H1 (cell line): Measurements from ENCODE around the gene ARID1B. TPM values are rescaled to one million over a fixed set of nuclear protein-coding genes. Genes with fewer than 3 reads are reported as not detected.

ENCODE experiments used
- CTCF ChIA-PET: fragments of 300-600 bp; sonication (Branson Sonifier 250); formaldehyde crosslinking; loops from one replicate; lab custom pipeline; 2021; ENCODE audit not compliant: partially characterized antibody; lab: Charles Lee
- POLR2A ChIA-PET: fragments of 300-600 bp; sonication (Branson Sonifier 250); formaldehyde crosslinking; loops from one replicate; lab custom pipeline; 2021; ENCODE audit warnings: inconsistent platforms; ENCODE audit not compliant: partially characterized antibody; lab: Charles Lee
- DNase-seq, 2 experiments: peaks; one replicate each; pipeline versions ENCODE4 v3.0.0 to v3.0.0-alpha.2; 2010 to 2022; ENCODE audit warnings: low spot score in 2 of 2, low read depth in 1 of 2, mixed read lengths in 1 of 2
- FAIRE-seq: peaks from 2 replicates; lab custom pipeline; 2011; peaks lifted over from hg19 to GRCh38; lab: Jason Lieb, UNC
- H2AFZ ChIP-seq: 2 replicates; pipeline ENCODE4 v1.8.1; 2012; ENCODE audit warnings: low read length, inconsistent platforms
- H2AK5ac ChIP-seq: 2 replicates; pipeline ENCODE4 v1.6.1; 2013; ENCODE audit warnings: low read depth, low read length
- H2BK120ac ChIP-seq: replicated peaks from 2 replicates; pipeline ENCODE3; 2013; ENCODE audit warnings: low read depth, low read length, inconsistent platforms
- H2BK12ac ChIP-seq: 2 replicates; pipeline ENCODE4 v1.6.1; 2013; ENCODE audit warnings: low read depth, low read length
- H2BK15ac ChIP-seq: 2 replicates; pipeline ENCODE4 v1.6.1; 2013; ENCODE audit warnings: low read length
- H2BK20ac ChIP-seq: 2 replicates; pipeline ENCODE4 v1.6.1; 2013; ENCODE audit warnings: low read length
- H2BK5ac ChIP-seq: 2 replicates; pipeline ENCODE4 v1.6.1; 2013; ENCODE audit warnings: low read depth, low read length
- H3K14ac ChIP-seq: 2 replicates; pipeline ENCODE4 v1.6.1; 2013; ENCODE audit warnings: inconsistent platforms; ENCODE audit not compliant: insufficient read length
- H3K18ac ChIP-seq: 2 replicates; pipeline ENCODE4 v1.6.1; 2013; ENCODE audit warnings: low read length; ENCODE audit errors: extremely low read depth
- H3K23ac ChIP-seq: 2 replicates; pipeline ENCODE4 v1.6.1; 2013; ENCODE audit warnings: inconsistent platforms; ENCODE audit not compliant: insufficient read length
- H3K23me2 ChIP-seq: 2 replicates; pipeline ENCODE4 v1.6.1; 2013; ENCODE audit warnings: low read depth, low read length
- H3K27ac ChIP-seq: 2 replicates; pipeline ENCODE4 v1.6.1; 2011; ENCODE audit warnings: low read depth, low read length, inconsistent platforms
- H3K27me3 ChIP-seq, 4 experiments: replicated peaks in 1 of 4; 1 replicate in 1 of 4; 2 replicates in 3 of 4; pipeline versions ENCODE4 v1.6.1 to v1.8.1; 2011 to 2013; ENCODE audit warnings: low read length in 3 of 4, mild to moderate bottlenecking in 3 of 4, inconsistent platforms in 2 of 4, mixed read lengths in 2 of 4, moderate library complexity in 1 of 4; ENCODE audit not compliant: control insufficient read depth in 3 of 4, insufficient read depth in 3 of 4; ENCODE audit errors: extremely low read depth in 1 of 4
- H3K36me3 ChIP-seq, 4 experiments: 2 replicates each; pipeline versions ENCODE4 v1.6.1 to v1.8.1; 2011 to 2013; ENCODE audit warnings: mild to moderate bottlenecking in 4 of 4, low read length in 3 of 4, moderate library complexity in 2 of 4, control low read depth in 1 of 4, inconsistent platforms in 1 of 4; ENCODE audit not compliant: insufficient read depth in 4 of 4, control insufficient read depth in 2 of 4
- H3K4ac ChIP-seq: replicated peaks from 2 replicates; pipeline ENCODE3; 2013; ENCODE audit warnings: low read length, low read depth, mixed read lengths, inconsistent platforms; ENCODE audit not compliant: insufficient read length
- H3K4me1 ChIP-seq, 4 experiments: replicated peaks in 1 of 4; 1 replicate in 1 of 4; 2 replicates in 3 of 4; pipeline versions ENCODE4 v1.6.1 to v1.8.1; 2011 to 2013; ENCODE audit warnings: low read length in 3 of 4, inconsistent platforms in 2 of 4, mixed read lengths in 1 of 4; ENCODE audit not compliant: insufficient read depth in 4 of 4, control insufficient read depth in 3 of 4
- H3K4me2 ChIP-seq, 2 experiments: 2 replicates each; pipeline versions ENCODE4 v1.6.1 to v1.8.1; 2011 to 2013; ENCODE audit warnings: low read depth in 2 of 2, low read length in 2 of 2, control low read depth in 1 of 2, inconsistent platforms in 1 of 2, mild to moderate bottlenecking in 1 of 2; ENCODE audit not compliant: insufficient read depth in 1 of 2
- H3K4me3 ChIP-seq, 4 experiments: fragments of 200-600, 300-600 bp in 1 of 4; sonication (generic), shearing (Covaris generic), sonication (Bioruptor Twin) in 1 of 4; 2 replicates each; pipeline versions ENCODE4 v1.5.1 to v1.8.1; 2011 to 2016; ENCODE audit warnings: low read length in 4 of 4, low read depth in 3 of 4, control low read depth in 2 of 4, inconsistent platforms in 2 of 4, mild to moderate bottlenecking in 2 of 4, mixed read lengths in 1 of 4, moderate library complexity in 1 of 4; ENCODE audit not compliant: insufficient read depth in 2 of 4; ENCODE audit errors: extremely low read depth in 1 of 4
- H3K56ac ChIP-seq: replicated peaks from 2 replicates; pipeline ENCODE3; 2013; ENCODE audit warnings: low read depth, mild to moderate bottlenecking, mixed read lengths, low read length, inconsistent platforms; ENCODE audit not compliant: insufficient read length
- H3K79me1 ChIP-seq: 2 replicates; pipeline ENCODE4 v1.6.1; 2013; ENCODE audit warnings: low read depth, low read length, control low read depth
- H3K79me2 ChIP-seq, 2 experiments: 2 replicates each; pipeline versions ENCODE4 v1.6.1 to v1.8.1; 2012 to 2013; ENCODE audit warnings: low read length in 2 of 2, mild to moderate bottlenecking in 2 of 2, inconsistent platforms in 1 of 2; ENCODE audit not compliant: insufficient read depth in 2 of 2, control insufficient read depth in 1 of 2
- H3K9ac ChIP-seq, 4 experiments: replicated peaks in 1 of 4; 1 replicate in 1 of 4; 2 replicates in 3 of 4; pipeline versions ENCODE4 v1.6.1 to v1.8.1; 2011 to 2013; ENCODE audit warnings: low read depth in 3 of 4, low read length in 3 of 4, control low read depth in 2 of 4, mild to moderate bottlenecking in 2 of 4, moderate library complexity in 2 of 4, inconsistent platforms in 1 of 4; ENCODE audit errors: extremely low read depth in 1 of 4
- H3K9me3 ChIP-seq, 2 experiments: 2 replicates each; pipeline versions ENCODE4 v1.6.1 to v1.8.1; 2012 to 2013; ENCODE audit warnings: mild to moderate bottlenecking in 2 of 2, moderate library complexity in 2 of 2, control low read depth in 1 of 2, inconsistent platforms in 1 of 2, low read depth in 1 of 2, low read length in 1 of 2, mixed read lengths in 1 of 2; ENCODE audit not compliant: insufficient read depth in 2 of 2
- H4K20me1 ChIP-seq, 2 experiments: replicated peaks in 1 of 2; 2 replicates each; pipeline versions ENCODE3 to v1.8.1; 2011 to 2013; ENCODE audit warnings: inconsistent platforms in 2 of 2, low read length in 2 of 2, mild to moderate bottlenecking in 1 of 2; ENCODE audit not compliant: insufficient read depth in 2 of 2, control insufficient read depth in 1 of 2
- H4K5ac ChIP-seq: 2 replicates; pipeline ENCODE4 v1.6.1; 2013; ENCODE audit warnings: low read length, low read depth, mixed read lengths, inconsistent platforms; ENCODE audit not compliant: insufficient read length
- H4K8ac ChIP-seq: 2 replicates; pipeline ENCODE4 v1.8.0; 2013; ENCODE audit warnings: mild to moderate bottlenecking, moderate library complexity, low read length, inconsistent platforms; ENCODE audit not compliant: insufficient read depth; ENCODE audit errors: extremely low read depth
- H4K91ac ChIP-seq: replicated peaks from 2 replicates; pipeline ENCODE3; 2013; ENCODE audit warnings: low read length, mixed read lengths, inconsistent platforms; ENCODE audit not compliant: insufficient read length
- ASH2L ChIP-seq: fragments of 200-600, 300-600 bp; sonication (generic); IDR thresholded peaks from one replicate; pipeline ENCODE4 v1.7.1; 2017; ENCODE audit warnings: low read length
- FOSL1 ChIP-seq: IDR thresholded peaks from 2 replicates; pipeline ENCODE4 v1.6.1; 2011; ENCODE audit warnings: mild to moderate bottlenecking, low read depth, low read length, moderate library complexity; ENCODE audit not compliant: insufficient read depth
- GABPA ChIP-seq: IDR thresholded peaks from 2 replicates; pipeline ENCODE4 v1.6.1; 2011; ENCODE audit warnings: mild to moderate bottlenecking, low read length, moderate library complexity, borderline replicate concordance; ENCODE audit not compliant: insufficient read depth
- GTF2F1 ChIP-seq: IDR thresholded peaks from 2 replicates; pipeline ENCODE4 v1.6.1; 2012; ENCODE audit warnings: low read depth, low read length, improper control_type of control experiment, borderline replicate concordance
- HDAC2 ChIP-seq, 2 experiments: fragments of 300-600 bp in 1 of 2; sonication (generic) in 1 of 2; IDR thresholded peaks; 2 replicates each; pipeline ENCODE4 v1.6.1; 2011 to 2012; ENCODE audit warnings: low read depth in 2 of 2, low read length in 2 of 2, mild to moderate bottlenecking in 2 of 2, moderate library complexity in 2 of 2, borderline replicate concordance in 1 of 2, inconsistent platforms in 1 of 2
- HDAC6 ChIP-seq: IDR thresholded peaks from one replicate; pipeline ENCODE4 v1.7.1; 2012; ENCODE audit warnings: low read depth, mild to moderate bottlenecking, inconsistent platforms, low read length, moderate library complexity
- NRF1 ChIP-seq: IDR thresholded peaks from 2 replicates; pipeline ENCODE4 v1.6.1; 2011; ENCODE audit warnings: mild to moderate bottlenecking, low read depth, low read length, improper control_type of control experiment
- RNF2 ChIP-seq: fragments of 200-900, 300-1000 bp; sonication (generic); IDR thresholded peaks from 2 replicates; pipeline ENCODE4 v1.7.1; 2016; ENCODE audit warnings: borderline replicate concordance, low read depth, mild to moderate bottlenecking, antibody characterized with exemption, low read length; ENCODE audit not compliant: poor library complexity, severe bottlenecking; ENCODE audit errors: missing control alignments
- SAP30 ChIP-seq: fragments of 300-600 bp; sonication (generic); IDR thresholded peaks from 2 replicates; pipeline ENCODE4 v1.7.1; 2012; ENCODE audit warnings: low read length, moderate library complexity, mild to moderate bottlenecking, inconsistent platforms; ENCODE audit not compliant: insufficient read depth, insufficient replicate concordance
- WGBS, 2 experiments: shearing (Covaris generic) in 1 of 2; methylation state at CpG; one replicate each; pipeline versions ENCODE4 v1.1.6 to v1.1.7; 2013 to 2015; ENCODE audit warnings: low lambda C conversion rate in 2 of 2, mixed read lengths in 2 of 2, inconsistent platforms in 1 of 2, low coverage in 1 of 2, missing lambda C conversion rate in 1 of 2; ENCODE audit not compliant: insufficient replicate concordance in 2 of 2, insufficient coverage in 1 of 2, insufficient read length in 1 of 2; ENCODE audit errors: extremely low coverage in 1 of 2, missing lambda C conversion rate in 1 of 2; 5-methylcytosine and 5-hydroxymethylcytosine counted together
- polyA plus RNA-seq, 7 experiments: library from polyadenylated mRNA; depleted of rRNA in 3 of 7; stranded (reverse) in 5 of 7; unstranded in 2 of 7; fragments of >200 nt in 5 of 7; fragments of 200-250 nt in 2 of 7; gene quantifications; 1 replicate in 5 of 7; 2 replicates in 1 of 7; 4 replicates in 1 of 7; pipeline versions ENCODE4 v1.2.1 to v1.2.3, GENCODE V29; 2011 to 2013; ENCODE audit warnings: missing spikeins in 2 of 7, mixed read lengths in 2 of 7
- total RNA-seq: library from RNA; stranded (reverse); fragmentation: NEBNext Ultra II Directional; extraction: Animal tissue kit (Norgen Biotek cat#: 25700); gene quantifications from 2 replicates; pipeline ENCODE4 v1.2.1, GENCODE V29; 2021
- TF ChIP-seq, protein P1 (sequence below): IDR thresholded peaks from 2 replicates; pipeline ENCODE4 v1.6.1; 2012; ENCODE audit warnings: inconsistent platforms
- TF ChIP-seq, protein P2 (sequence below): IDR thresholded peaks from 2 replicates; pipeline ENCODE4 v1.6.1; 2012; ENCODE audit warnings: low read length, inconsistent platforms

ARID1B gene
- total and polyA plus RNA-seq, 2 of the 8 experiments (the other 6 are each of a cell fraction or from before 2014, with no cell fraction given), result 24.3 to 70.3 TPM

DNA sequence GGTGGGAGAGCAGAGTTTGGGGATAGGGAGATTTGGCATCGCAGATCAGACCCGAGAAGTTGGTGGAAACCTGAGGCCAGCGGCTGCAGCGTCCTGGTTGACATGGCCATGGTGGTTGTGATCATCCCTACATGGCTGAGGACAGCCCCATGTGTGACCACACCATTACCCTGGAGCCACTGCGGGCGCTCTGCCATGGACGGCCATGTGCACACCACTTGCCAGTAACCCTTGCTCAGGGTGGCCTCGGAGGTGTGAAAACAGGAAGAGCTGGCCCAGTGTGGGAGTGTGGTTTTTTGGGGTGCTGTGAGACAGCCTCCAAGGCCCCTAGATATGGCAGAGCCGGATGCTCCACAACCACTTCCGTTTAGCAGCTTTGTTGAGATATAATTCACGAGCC is 481.7 kb downstream of the ARID1B start:
- no peak overlapping the region for H3K4ac ChIP-seq
- no peak overlapping the region for H3K18ac ChIP-seq
- H3K79me2 ChIP-seq, result no peaks in the 10 kb centered on the region
- H2AK5ac ChIP-seq, result no peak overlapping the region
- no peak overlapping the region for H4K8ac ChIP-seq
- H3K4me2 ChIP-seq, result no peak overlapping the region
- 91% methylated on average over 11 of the region's 11 CpGs; no CpG with 5 or more reads in 1 of the 2 experiments for WGBS, 2 experiments
- no peak overlapping the region for H3K9ac ChIP-seq
- H3K4me3 ChIP-seq, result no peak overlapping the region
- no peak overlapping the region for H3K27ac ChIP-seq
- no peak overlapping the region for H2BK5ac ChIP-seq
- no peaks in the 10 kb centered on the region for H3K9me3 ChIP-seq
- H2BK20ac ChIP-seq, result no peak overlapping the region
- H3K79me1 ChIP-seq, result no peaks in the 10 kb centered on the region
- no peak overlapping the region for H2BK15ac ChIP-seq
- ChIA-PET CTCF (interaction anchor here (1.4 to 1.7 kb wide), 2 partner anchors 9 to 16 kb away, joined by 4 to 6 read pairs; no protein-coding TSS in a partner anchor), POLR2A (no interaction called here)
- no peak overlapping the region for H3K23ac ChIP-seq
- DNase-seq (no peak), FAIRE-seq (no peak)
- no peak overlapping the region for H3K14ac ChIP-seq
- H2AFZ ChIP-seq, result no peak overlapping the region
- H3K27me3 ChIP-seq, result no peaks in the 10 kb centered on the region; a peak in 1 of 7 replicates
- no peaks in the 10 kb centered on the region for H4K20me1 ChIP-seq
- no peak overlapping the region for H4K5ac ChIP-seq
- no peak overlapping the region for H2BK12ac ChIP-seq
- H3K4me1 ChIP-seq, result no peaks in the 10 kb centered on the region
- H2BK120ac ChIP-seq, result no peak overlapping the region
- no peak overlapping the region for H3K56ac ChIP-seq
- H3K23me2 ChIP-seq, result no peaks in the 10 kb centered on the region
- no peak overlapping the region for H4K91ac ChIP-seq
- no peaks in the 10 kb centered on the region for H3K36me3 ChIP-seq
- TF ChIP-seq GABPA, result no peak
- TF ChIP-seq HDAC2 (IDR thresholded peaks at IDR 0.05; ENCODE audit: borderline replicate concordance in 1 of 2, low read depth in 2 of 2, low read length in 2 of 2), result no peak
- TF ChIP-seq, protein P1, sequence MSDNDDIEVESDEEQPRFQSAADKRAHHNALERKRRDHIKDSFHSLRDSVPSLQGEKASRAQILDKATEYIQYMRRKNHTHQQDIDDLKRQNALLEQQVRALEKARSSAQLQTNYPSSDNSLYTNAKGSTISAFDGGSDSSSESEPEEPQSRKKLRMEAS, result no peak
- no peak for TF ChIP-seq SAP30
- no peak for TF ChIP-seq NRF1
- TF ChIP-seq HDAC6, result no peak
- no peak for TF ChIP-seq ASH2L
- no peak for TF ChIP-seq RNF2
- TF ChIP-seq, protein P2, sequence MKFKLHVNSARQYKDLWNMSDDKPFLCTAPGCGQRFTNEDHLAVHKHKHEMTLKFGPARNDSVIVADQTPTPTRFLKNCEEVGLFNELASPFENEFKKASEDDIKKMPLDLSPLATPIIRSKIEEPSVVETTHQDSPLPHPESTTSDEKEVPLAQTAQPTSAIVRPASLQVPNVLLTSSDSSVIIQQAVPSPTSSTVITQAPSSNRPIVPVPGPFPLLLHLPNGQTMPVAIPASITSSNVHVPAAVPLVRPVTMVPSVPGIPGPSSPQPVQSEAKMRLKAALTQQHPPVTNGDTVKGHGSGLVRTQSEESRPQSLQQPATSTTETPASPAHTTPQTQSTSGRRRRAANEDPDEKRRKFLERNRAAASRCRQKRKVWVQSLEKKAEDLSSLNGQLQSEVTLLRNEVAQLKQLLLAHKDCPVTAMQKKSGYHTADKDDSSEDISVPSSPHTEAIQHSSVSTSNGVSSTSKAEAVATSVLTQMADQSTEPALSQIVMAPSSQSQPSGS, result no peak
- TF ChIP-seq GTF2F1, result no peak
- no peak for TF ChIP-seq FOSL1
